RWPE1 (cell line): ENCODE results near the gene CDYL.
"Not testable (repeated sequence)": the region's sequence is repeated elsewhere in the genome, so short reads cannot be mapped to it uniquely, and the experiment has no call there.

Experiments used
- CTCF ChIA-PET: fragments of 350-600 bp; sonication (Branson Sonifier 250); formaldehyde crosslinking; extraction: SDS; loops from one replicate; lab custom pipeline; 2021; lab: Yijun Ruan, JAX
- POLR2A ChIA-PET: fragments of 400-600 bp; formaldehyde crosslinking; extraction: SDS; loops from one replicate; lab custom pipeline; 2020; ENCODE audit warnings: antibody characterized with exemption; ENCODE audit not compliant: low non-redundant PET; lab: Yijun Ruan, JAX
- DNase-seq: peaks from one replicate; pipeline ENCODE4 v3.0.0; 2012; ENCODE audit warnings: low spot score
- H3K27ac ChIP-seq: fragments of 450-650 bp; 2 replicates; pipeline ENCODE4 v1.5.1; 2017
- CTCF ChIP-seq: fragments of 450-650 bp; conservative IDR thresholded peaks from 2 replicates; pipeline ENCODE4 v1.5.1; 2017; ENCODE audit warnings: low read depth, mild to moderate bottlenecking

Gene CDYL

GRCh38 chr6:5003604-5004372, 227.6 kb downstream of the CDYL start, which contains the start of gene RPP40:
Gene RPP40, minus strand, starts transcription at chr6:5004037. Its CDS starts 35 bp downstream, at chr6:5004002.
- TF ChIP-seq CTCF, result peak; percentile 91
- POLR2A ChIA-PET, result interaction anchor here (0.6 to 0.9 kb wide), 2 partner anchors 112 to 1331 kb away, joined by 3 to 4 read pairs; no protein-coding TSS in a partner anchor
- peak; percentile 94 for DNase-seq
- H3K27ac ChIP-seq, result peak within 1 kb of the TSS; percentile 82
- CTCF ChIA-PET, result interaction anchor here (0.6 to 1.3 kb wide), 7 partner anchors 16 to 368 kb away, joined by 3 to 6 read pairs (median 4); no protein-coding TSS in a partner anchor

GRCh38 chr6:5004373-5005037, 228.3 kb downstream of the CDYL start:
- no peak for DNase-seq
- H3K27ac ChIP-seq, result peak overlapping the region; percentile 82
- no peak for TF ChIP-seq CTCF
- ChIA-PET CTCF (interaction anchor here (0.6 to 1.3 kb wide), 4 partner anchors 15 to 101 kb away, joined by 3 to 6 read pairs (median 4); no protein-coding TSS in a partner anchor), POLR2A (no interaction called here)

GRCh38 chr6:5005038-5005433, 228.8 kb downstream of the CDYL start:
- H3K27ac ChIP-seq, DNase-seq, CTCF ChIA-PET, POLR2A ChIA-PET: not testable (repeated sequence)
